SU-DHL-6 (cell line): ENCODE data around the gene SDC4.

Experiments
- H2AFZ ChIP-seq: fragments of 200-600 bp; sonication (generic); 2 replicates; pipeline ENCODE4 v1.6.1; 2014; ENCODE audit warnings: low read depth, mild to moderate bottlenecking, moderate library complexity, mixed read lengths, antibody characterized with exemption, low read length; ENCODE audit not compliant: severe bottlenecking
- H3F3A ChIP-seq: fragments of 200-600 bp; shearing (Covaris generic); 2 replicates; pipeline ENCODE4 v1.6.0; 2016; ENCODE audit warnings: antibody characterized with exemption, mild to moderate bottlenecking; ENCODE audit not compliant: insufficient read depth
- H3K27ac ChIP-seq: fragments of 200-600 bp; sonication (generic); 2 replicates; pipeline ENCODE4 v1.5.1; 2016; ENCODE audit warnings: low read depth, mild to moderate bottlenecking, low read length, moderate library complexity, mixed read lengths
- H3K27me3 ChIP-seq: fragments of 200-600 bp; sonication (generic), shearing (Covaris generic); 2 replicates; pipeline ENCODE4 v1.6.0; 2014; ENCODE audit warnings: mild to moderate bottlenecking, low read length
- H3K36me3 ChIP-seq: fragments of 200-600 bp; sonication (generic); 2 replicates; pipeline ENCODE4 v1.6.1; 2014; ENCODE audit warnings: mild to moderate bottlenecking, low read length, mixed read lengths
- H3K4me2 ChIP-seq: fragments of 300-600, 200-600 bp; shearing (Covaris generic), sonication (generic); 2 replicates; pipeline ENCODE4 v1.6.0; 2014; ENCODE audit warnings: low read length, low read depth, mild to moderate bottlenecking; ENCODE audit not compliant: poor library complexity, severe bottlenecking
- H3K4me3 ChIP-seq: fragments of 200-600 bp; sonication (generic); 2 replicates; pipeline ENCODE4 v1.5.1; 2014; ENCODE audit warnings: antibody characterized with exemption, low read length, mild to moderate bottlenecking, mixed read lengths; ENCODE audit not compliant: insufficient read depth, poor library complexity, severe bottlenecking
- H3K79me2 ChIP-seq: fragments of 200-600 bp; sonication (generic); 2 replicates; pipeline ENCODE4 v1.6.1; 2014; ENCODE audit warnings: mild to moderate bottlenecking, low read length, moderate library complexity; ENCODE audit not compliant: insufficient read depth
- H3K9ac ChIP-seq: fragments of 200-600 bp; sonication (generic); 2 replicates; pipeline ENCODE4 v1.7.0; 2014; ENCODE audit warnings: mild to moderate bottlenecking, low read length
- H3K9me2 ChIP-seq: fragments of 200-600 bp; sonication (generic); replicated peaks from 2 replicates; pipeline ENCODE4 v1.6.1; 2014; ENCODE audit warnings: low read length; ENCODE audit not compliant: insufficient read depth
- H3K9me3 ChIP-seq: fragments of 200-600 bp; sonication (generic); 2 replicates; pipeline ENCODE4 v1.6.1; 2014; ENCODE audit warnings: low read length, mixed read lengths; ENCODE audit not compliant: insufficient read depth
- H4K20me1 ChIP-seq: fragments of 200-600 bp; sonication (generic); 2 replicates; pipeline ENCODE4 v1.6.1; 2014; ENCODE audit warnings: low read depth, mild to moderate bottlenecking, antibody characterized with exemption, low read length, moderate library complexity, mixed read lengths
- EZH2phosphoT487 ChIP-seq: fragments of 200-600 bp; sonication (generic), shearing (Covaris generic); conservative IDR thresholded peaks from 2 replicates; pipeline ENCODE4 v1.6.1; 2018; ENCODE audit warnings: mild to moderate bottlenecking, antibody characterized with exemption, low read length, moderate library complexity, mixed read lengths
- TF ChIP-seq, protein P1 (sequence below): fragments of 200-600 bp; sonication (generic); IDR thresholded peaks from one replicate; pipeline ENCODE4 v1.5.1; 2017; ENCODE audit warnings: antibody characterized with exemption, mild to moderate bottlenecking, low read length, moderate library complexity; ENCODE audit not compliant: insufficient read depth, poor library complexity, severe bottlenecking

Gene SDC4

DNA sequence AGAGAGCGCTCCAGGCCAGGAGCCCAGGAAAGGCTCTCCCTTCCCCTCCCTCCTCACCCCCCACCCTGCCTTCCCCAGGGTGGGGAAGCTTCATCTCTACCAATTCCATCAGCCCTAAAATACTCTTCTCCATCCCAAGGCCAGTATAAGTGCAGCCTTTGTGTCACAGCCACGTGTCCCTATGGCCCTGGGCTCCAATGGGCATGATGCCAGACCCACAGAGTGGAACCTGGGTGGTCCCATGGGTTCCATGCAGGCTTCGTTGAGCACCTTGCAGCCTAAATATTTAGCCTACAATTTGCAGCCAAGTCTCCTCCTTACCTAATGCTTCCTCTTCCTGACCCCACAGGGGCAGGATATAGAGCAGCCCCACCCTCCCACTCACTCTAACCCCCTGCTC lies 39.1 kb downstream of the SDC4 start:
- no peaks in the 10 kb centered on the region for H3K9me2 ChIP-seq
- H2AFZ ChIP-seq = no peak overlapping the region
- no peak overlapping the region for H3K27ac ChIP-seq
- H3K4me2 ChIP-seq = no peak overlapping the region
- no peaks in the 10 kb centered on the region for H3K36me3 ChIP-seq
- H3K4me3 ChIP-seq = no peak overlapping the region
- H4K20me1 ChIP-seq = no peaks in the 10 kb centered on the region
- TF ChIP-seq EZH2phosphoT487 = no peak
- TF ChIP-seq, protein P1, sequence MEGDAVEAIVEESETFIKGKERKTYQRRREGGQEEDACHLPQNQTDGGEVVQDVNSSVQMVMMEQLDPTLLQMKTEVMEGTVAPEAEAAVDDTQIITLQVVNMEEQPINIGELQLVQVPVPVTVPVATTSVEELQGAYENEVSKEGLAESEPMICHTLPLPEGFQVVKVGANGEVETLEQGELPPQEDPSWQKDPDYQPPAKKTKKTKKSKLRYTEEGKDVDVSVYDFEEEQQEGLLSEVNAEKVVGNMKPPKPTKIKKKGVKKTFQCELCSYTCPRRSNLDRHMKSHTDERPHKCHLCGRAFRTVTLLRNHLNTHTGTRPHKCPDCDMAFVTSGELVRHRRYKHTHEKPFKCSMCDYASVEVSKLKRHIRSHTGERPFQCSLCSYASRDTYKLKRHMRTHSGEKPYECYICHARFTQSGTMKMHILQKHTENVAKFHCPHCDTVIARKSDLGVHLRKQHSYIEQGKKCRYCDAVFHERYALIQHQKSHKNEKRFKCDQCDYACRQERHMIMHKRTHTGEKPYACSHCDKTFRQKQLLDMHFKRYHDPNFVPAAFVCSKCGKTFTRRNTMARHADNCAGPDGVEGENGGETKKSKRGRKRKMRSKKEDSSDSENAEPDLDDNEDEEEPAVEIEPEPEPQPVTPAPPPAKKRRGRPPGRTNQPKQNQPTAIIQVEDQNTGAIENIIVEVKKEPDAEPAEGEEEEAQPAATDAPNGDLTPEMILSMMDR = no peak
- H3K79me2 ChIP-seq = no peaks in the 10 kb centered on the region
- H3K9ac ChIP-seq = no peak overlapping the region
- H3K27me3 ChIP-seq = no peaks in the 10 kb centered on the region
- no peaks in the 10 kb centered on the region for H3F3A ChIP-seq
- H3K9me3 ChIP-seq = no peaks in the 10 kb centered on the region

- Histone ChIP-seq H3K4me3 (no peak within 1 kb of the TSS), H4K20me1 (no peaks in the 10 kb centered on the region), H2AFZ (no peak within 1 kb of the TSS), H3K27ac (no peak within 1 kb of the TSS), H3K9ac (no peak within 1 kb of the TSS), H3K27me3 (no peaks in the 10 kb centered on the region), H3K4me2 (no peak within 1 kb of the TSS), H3K9me2 (no peaks in the 10 kb centered on the region), H3K79me2 (no peaks in the 10 kb centered on the region), H3F3A (no peaks in the 10 kb centered on the region), H3K9me3 (no peaks in the 10 kb centered on the region), H3K36me3 (no peaks in the 10 kb centered on the region)
- TF ChIP-seq, protein P1 = no peak
- no peak for TF ChIP-seq EZH2phosphoT487
Observed at GRCh38 chr20:45308117-45308778, 40.0 kb downstream of the SDC4 start, which contains the start of gene MATN4. Gene MATN4, minus strand, starts transcription at chr20:45308299. Its CDS starts 2,717 bp downstream, at chr20:45305582.

GRCh38 chr20:45307076-45307640 lies 41.1 kb downstream of the SDC4 start:
- no peaks in the 10 kb centered on the region for H4K20me1 ChIP-seq
- no peaks in the 10 kb centered on the region for H3K79me2 ChIP-seq
- no peak overlapping the region for H3K4me3 ChIP-seq
- H3K27me3 ChIP-seq = no peaks in the 10 kb centered on the region
- H3K36me3 ChIP-seq = no peaks in the 10 kb centered on the region
- no peak overlapping the region for H3K27ac ChIP-seq
- H3K9ac ChIP-seq = no peak overlapping the region
- no peaks in the 10 kb centered on the region for H3F3A ChIP-seq
- no peaks in the 10 kb centered on the region for H3K9me2 ChIP-seq
- no peak for TF ChIP-seq EZH2phosphoT487
- TF ChIP-seq, protein P1 = no peak
- H3K9me3 ChIP-seq = no peaks in the 10 kb centered on the region
- H2AFZ ChIP-seq = no peak overlapping the region
- no peak overlapping the region for H3K4me2 ChIP-seq
